ENCODE data around the gene MRC1.

MRC1 gene

GRCh38 chr10:17795813-17796594 lies 13.1 kb upstream of the MRC1 start:
- no peak for DNase-seq (ENCODE audit: low read depth in 3 of 3)

DNA sequence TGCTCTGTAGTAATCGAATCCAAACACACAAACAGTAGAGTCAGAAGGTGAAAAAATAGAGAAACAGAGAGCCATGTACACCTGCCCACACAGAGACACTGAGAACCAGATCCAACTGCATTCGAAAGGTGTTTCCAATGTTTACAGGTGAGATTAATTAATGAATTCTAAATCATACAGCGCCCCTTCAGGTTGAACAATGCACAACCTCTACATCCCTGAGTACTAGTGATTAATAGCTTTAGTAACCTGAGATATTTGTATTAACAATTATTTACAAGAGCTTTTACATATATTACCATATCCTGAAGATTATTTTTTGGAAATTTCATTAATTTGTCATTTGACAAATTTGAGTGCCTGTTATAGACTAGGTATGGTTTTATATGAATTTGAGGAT lies 7.6 kb upstream of the MRC1 start:
- DNase-seq (ENCODE audit: low read depth in 3 of 3) = no peak

DNA sequence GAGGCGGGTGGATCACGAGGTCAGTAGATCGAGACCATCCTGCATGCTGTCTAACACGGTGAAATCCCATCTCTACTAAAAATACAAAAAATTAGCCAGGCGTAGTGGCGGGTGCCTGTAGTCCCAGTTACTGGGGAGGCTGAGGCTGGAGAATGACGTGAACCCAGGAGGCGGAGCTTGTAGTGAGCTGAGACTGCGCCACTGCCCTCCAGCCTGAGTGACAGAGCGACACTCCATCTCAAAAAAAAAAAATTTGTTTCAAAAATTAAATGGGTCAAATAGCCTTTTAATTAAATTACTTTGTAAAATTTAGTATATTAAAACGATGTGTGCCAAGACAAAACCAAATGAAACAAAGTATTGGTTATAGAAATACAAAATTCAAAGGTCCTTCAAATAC lies 6.8 kb upstream of the MRC1 start:
- DNase-seq (ENCODE audit: low read depth in 3 of 3) = no peak

- DNase-seq (ENCODE audit: low read depth in 3 of 3) = no peak
Observed at GRCh38 chr10:17802976-17803375, 6.2 kb upstream of the MRC1 start.

DNA sequence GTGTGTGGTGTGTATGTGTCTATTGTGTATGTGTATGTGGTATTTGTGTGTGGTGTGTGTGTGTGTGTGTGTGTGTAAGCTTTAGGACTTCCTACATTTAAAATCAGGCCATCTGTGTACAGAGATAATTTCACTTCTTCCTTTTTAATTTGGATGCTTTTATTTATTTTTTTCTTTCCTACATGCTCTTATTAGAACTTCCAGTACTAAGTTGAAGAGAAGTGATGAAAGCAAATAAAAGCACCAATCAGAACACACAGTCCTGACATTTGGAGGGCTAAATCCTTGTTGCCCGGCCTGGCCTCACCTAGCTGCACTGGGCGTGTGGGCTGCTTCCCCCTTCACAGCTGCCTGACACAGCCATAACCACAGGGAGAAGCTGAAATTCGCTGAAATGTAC lies 3.8 kb upstream of the MRC1 start:
- DNase-seq (ENCODE audit: low read depth in 3 of 3) = no peak

GRCh38 chr10:17805921-17806577 lies 3.1 kb upstream of the MRC1 start:
- DNase-seq (ENCODE audit: low read depth in 3 of 3) = no peak

DNA sequence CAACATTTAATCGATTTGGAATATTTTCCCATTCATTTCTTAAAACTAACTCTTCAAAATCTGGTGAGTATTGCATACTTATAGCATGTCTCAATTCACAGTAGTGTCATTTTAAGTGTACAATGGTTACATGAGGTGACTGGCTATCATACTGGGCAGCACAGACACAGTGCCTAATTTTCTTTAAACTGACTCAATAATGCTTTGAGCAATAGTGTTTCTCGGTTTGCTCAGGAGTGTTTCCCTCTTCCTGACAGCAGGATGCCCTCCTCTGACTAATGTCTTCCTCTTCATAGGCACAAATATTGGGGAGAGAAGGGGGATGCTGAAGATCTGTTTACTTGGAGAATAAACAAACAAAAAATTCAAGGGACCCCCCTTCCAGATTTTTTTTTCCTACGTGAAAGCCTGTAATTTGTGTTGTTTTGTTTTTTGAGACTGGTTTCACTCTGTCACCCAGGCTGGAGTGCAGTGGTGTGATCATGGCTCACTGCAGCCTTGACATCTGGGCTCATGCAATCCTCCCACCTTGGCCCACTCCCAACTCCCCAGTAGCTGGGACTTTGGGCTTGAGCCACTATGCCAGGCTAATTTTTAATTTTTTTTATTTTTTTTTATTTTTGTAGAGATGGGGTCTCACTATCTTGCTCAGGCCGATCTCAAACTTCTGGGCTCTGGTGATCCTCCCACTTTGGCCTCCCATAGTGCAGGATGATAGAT lies 2.2 kb downstream of the MRC1 start:
- no peak for DNase-seq (ENCODE audit: low read depth in 3 of 3)

DNA sequence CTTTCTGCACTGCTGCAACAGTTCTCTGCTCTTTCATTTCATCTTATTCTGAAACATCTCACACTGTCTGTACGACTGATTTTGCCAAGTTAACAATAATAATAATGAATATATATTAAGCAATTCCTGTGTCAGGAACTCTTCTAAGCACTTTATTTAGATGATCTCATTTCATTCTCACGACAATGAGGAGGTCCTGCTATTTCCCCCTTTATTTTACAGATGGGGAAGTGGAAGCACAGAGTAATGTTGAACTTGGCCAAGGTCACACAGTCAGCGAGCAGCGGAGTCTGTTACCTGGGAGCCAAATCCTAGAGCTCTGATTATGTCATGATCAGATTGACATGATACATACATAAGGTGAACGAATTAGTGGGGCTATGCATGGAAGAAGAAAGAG lies 5.8 kb downstream of the MRC1 start:
- no peak for DNase-seq (ENCODE audit: low read depth in 3 of 3)

DNA sequence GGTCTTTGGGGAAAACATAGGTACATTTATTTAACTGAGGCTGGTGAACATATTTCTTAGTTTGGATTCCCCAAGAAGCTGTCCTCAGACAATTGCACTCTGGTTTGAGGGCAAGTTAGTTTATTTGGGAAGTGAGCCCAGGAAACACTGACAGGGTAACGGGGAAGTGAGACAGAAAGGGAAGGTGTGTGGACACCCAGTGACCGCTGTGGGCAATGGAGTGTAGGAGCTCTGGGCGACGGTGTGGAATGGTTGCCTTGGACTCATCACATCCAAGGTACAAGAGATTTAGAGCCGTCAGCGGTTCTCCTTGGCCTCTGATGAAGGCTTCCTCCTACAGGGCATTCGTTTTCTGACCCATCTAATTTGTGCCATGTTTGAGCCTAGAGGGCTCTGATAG lies 7.1 kb downstream of the MRC1 start:
- no peak for DNase-seq (ENCODE audit: low read depth in 3 of 3)

DNA sequence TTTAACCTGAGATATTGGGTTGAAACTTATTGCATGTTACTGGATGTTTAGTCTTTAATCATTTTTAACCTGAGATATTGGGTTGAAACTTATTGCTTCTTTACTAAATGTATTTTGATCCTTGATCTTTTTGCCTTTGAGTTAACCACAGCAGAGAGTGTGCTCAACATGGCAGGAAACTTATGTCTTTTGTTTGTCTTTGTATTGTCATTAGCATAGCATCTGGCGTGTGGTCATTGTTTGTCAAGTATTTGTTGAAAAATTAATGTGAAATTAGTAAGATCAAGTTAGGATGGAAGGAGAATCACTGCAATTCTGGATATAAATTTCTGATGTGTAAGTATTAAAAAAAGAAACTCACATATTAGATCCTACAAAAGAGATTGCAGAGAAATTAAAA lies 8.2 kb downstream of the MRC1 start:
- DNase-seq (ENCODE audit: low read depth in 3 of 3) = no peak

GRCh38 chr10:17817790-17818189 lies 8.6 kb downstream of the MRC1 start:
- DNase-seq (ENCODE audit: low read depth in 3 of 3) = no peak

GRCh38 chr10:17819836-17820235 lies 10.7 kb downstream of the MRC1 start:
- no peak for DNase-seq (ENCODE audit: low read depth in 3 of 3)

GRCh38 chr10:17820943-17821342 lies 11.8 kb downstream of the MRC1 start:
- no peak for DNase-seq (ENCODE audit: low read depth in 3 of 3)

DNA sequence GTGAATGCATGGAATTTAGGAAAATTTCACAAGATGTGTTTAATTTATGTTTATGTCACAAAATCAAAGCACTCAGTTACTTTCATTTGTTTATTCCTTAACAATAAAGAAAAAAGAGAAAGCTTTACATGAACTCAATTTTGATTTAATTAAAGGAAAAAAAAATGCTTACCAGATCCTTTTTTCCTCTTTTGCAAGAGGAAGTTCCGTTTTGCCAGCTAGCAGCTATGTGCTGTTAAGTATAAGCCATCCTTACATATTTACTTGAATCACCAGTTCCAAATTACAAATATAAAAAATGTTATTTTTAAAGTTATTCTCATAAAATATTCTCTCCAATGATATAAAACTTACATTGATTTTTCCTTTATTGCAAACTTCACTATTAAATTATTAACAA lies 12.7 kb downstream of the MRC1 start:
- no peak for DNase-seq (ENCODE audit: low read depth in 3 of 3)

DNA sequence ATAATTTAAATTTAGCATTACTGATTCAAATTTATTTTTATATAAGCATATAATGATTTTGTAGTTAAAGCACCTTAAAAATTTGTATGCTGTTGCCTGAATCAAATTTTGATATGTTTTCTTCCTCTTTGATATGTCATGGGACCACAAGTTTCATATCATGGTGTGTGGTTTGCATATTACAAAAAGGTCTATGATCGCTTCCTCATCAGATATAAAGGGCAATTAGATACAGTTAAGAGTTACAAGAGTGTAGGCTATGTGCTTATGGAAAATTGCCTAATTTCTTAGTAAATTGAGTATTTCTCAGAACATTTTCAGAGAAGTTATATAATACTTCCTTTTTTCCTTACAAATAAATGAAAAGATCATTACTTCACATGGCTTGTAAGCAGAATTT lies 22.2 kb downstream of the MRC1 start:
- no peak for DNase-seq (ENCODE audit: low read depth in 3 of 3)

DNA sequence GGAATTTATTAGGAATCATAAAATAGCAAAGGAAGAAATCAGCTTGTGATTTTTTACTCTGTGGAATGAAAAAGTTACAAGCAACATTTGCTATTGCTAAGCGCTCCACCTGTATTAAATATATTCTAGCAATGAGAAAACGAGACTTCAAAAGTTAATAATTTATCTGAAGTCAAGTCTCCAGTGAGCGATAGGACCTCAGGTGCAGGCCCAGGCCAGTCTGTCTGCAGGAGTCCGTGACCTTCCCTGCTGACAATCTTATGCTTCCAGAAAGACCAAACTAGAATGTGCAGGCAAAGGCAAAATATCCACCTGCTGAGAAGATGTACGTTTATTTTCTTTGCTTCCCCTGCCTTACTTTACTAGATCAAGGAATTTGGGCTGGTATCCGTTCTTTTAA lies 22.7 kb downstream of the MRC1 start:
- no peak for DNase-seq (ENCODE audit: low read depth in 3 of 3)

DNA sequence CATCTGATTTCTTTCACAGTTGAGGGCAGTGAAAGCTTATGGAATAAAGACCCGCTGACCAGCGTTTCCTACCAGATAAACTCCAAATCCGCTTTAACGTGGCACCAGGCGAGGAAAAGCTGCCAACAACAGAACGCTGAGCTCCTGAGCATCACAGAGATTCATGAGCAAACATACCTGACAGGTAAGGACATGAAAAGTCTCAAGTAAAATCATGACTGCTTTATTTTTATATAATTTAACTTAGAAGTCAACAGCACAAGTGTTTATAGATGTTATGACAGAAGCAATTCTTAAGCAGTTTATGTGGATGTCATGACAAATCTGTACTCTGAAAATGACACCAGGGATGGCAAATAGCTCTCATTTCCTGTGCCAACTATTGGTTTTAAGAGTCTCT lies 24.5 kb downstream of the MRC1 start:
- DNase-seq (ENCODE audit: low read depth in 3 of 3) = no peak

DNA sequence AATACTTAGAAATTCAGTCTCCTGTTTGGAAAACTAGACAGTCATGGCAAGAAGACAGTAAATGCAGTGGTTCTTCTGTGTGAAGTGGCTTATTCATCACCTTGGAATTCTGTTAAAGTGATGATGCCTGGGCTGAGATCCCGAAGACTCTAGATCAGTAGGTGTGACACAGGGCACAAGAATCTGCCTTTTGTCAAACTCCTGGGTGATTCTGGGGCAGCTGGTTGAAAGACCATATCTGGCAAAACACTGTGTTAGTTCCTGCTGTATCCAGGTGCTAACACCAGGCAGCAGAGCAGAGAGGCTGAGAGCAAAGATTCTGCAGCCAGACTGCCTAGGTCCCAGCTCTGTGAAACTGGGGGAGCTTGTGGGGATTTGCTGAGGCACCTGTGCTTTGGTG lies 26.5 kb downstream of the MRC1 start:
- DNase-seq (ENCODE audit: low read depth in 3 of 3) = no peak

DNA sequence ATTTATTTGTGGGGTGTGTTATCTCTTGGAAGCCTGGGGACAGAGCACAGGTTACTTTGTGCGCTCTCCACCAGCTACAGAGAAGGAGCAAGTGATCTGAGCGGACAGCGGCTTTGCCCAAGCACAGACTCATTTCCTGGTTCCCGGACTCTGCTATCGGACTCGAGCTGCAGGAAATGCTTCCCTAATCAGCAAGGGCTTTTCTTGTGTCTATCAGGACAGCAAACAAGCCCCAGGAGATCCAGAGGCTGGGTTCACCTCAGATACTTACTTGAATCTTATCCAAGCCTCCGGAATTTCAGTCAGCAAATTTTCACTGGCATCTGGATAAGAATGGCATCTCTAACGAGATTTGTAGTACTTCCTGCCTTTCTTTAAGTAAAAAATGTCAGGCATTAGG lies 27.8 kb downstream of the MRC1 start:
- no peak for DNase-seq (ENCODE audit: low read depth in 3 of 3)

GRCh38 chr10:17838080-17838648 lies 29.0 kb downstream of the MRC1 start:
- no peak for DNase-seq (ENCODE audit: low read depth in 3 of 3)

GRCh38 chr10:17841050-17841449 lies 31.9 kb downstream of the MRC1 start:
- DNase-seq (ENCODE audit: low read depth in 3 of 3) = no peak

DNA sequence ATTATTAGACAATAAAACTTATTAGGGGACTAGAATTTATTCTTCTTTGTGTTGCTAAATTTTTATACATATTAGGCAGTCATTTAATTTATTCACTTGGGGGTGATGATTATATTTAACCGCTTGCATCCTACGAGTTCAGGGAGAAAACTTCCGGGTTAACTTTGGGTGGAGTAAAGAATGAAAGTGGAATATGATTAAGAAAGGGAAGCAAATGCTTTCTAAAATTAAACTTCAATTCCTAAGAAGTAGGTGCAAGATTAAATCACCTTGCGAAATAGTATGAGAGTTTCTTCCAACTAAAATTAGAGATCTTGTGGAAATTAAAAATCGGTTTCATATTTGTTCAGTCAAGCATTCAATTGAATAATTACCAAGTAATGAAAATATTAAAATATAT lies 33.5 kb downstream of the MRC1 start:
- no peak for DNase-seq (ENCODE audit: low read depth in 3 of 3)

Data from stimulated activated CD4-positive, alpha-beta T cell treated with anti-CD3 and anti-CD28 coated beads, TNF-alpha, amount 100 ng/mL, for 4 hours (primary cell).